Measurements from ENCODE around the gene LSM4. TPM values are rescaled to one million over a fixed set of nuclear protein-coding genes. Genes with fewer than 3 reads are reported as not detected.

The LSM4 gene
- total RNA-seq, 6 experiments from 2014 or later = 37.6 to 139 (median 47.3) TPM

DNA sequence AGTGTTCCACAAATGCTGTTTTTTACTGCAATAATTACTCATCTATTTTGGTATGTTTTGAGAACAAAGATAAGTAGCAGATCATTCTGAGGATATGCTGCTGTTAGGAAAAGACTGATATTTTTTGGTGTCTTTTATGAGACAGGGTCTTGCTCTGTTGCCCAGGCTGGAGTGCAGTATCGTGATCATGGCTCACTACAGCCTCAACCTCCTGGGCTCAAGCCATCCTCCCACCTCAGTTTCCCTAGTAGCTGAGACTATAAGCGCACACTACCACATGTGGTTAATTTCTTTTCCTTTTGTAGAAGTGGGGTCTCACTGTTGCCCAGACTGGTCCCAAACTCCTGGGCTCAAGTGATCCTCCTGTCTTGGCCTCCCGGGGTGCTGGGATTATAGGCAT is 9.5 kb downstream of the LSM4 start:
- Histone ChIP-seq H3K27ac (no peak overlapping the region), H3K4me3 (no peak overlapping the region), H3K27me3 (no peaks in the 10 kb centered on the region), H3K9me3 (no peaks in the 10 kb centered on the region), H3K36me3 (peaks cover 0 to 2% (median 0%) of the 10 kb centered on the region in 4 donors), H3K4me1 (peaks cover under 1 to 34% (median 5%) of the 10 kb centered on the region in 4 donors)
- DNase-seq (no peak), ATAC-seq (no peak)
- intact Hi-C loops (cut with DNase I) = no loop called here
- WGBS (ENCODE audit: insufficient coverage, low coverage, low lambda C conversion rate, missing lambda C conversion rate) = 94% methylated on average over 3 of the region's 3 CpGs
- TF ChIP-seq, protein P1, sequence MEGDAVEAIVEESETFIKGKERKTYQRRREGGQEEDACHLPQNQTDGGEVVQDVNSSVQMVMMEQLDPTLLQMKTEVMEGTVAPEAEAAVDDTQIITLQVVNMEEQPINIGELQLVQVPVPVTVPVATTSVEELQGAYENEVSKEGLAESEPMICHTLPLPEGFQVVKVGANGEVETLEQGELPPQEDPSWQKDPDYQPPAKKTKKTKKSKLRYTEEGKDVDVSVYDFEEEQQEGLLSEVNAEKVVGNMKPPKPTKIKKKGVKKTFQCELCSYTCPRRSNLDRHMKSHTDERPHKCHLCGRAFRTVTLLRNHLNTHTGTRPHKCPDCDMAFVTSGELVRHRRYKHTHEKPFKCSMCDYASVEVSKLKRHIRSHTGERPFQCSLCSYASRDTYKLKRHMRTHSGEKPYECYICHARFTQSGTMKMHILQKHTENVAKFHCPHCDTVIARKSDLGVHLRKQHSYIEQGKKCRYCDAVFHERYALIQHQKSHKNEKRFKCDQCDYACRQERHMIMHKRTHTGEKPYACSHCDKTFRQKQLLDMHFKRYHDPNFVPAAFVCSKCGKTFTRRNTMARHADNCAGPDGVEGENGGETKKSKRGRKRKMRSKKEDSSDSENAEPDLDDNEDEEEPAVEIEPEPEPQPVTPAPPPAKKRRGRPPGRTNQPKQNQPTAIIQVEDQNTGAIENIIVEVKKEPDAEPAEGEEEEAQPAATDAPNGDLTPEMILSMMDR (IDR thresholded peaks at IDR 0.05) = no peak
- no peak for TF ChIP-seq POLR2A (IDR thresholded peaks at IDR 0.05)

DNA sequence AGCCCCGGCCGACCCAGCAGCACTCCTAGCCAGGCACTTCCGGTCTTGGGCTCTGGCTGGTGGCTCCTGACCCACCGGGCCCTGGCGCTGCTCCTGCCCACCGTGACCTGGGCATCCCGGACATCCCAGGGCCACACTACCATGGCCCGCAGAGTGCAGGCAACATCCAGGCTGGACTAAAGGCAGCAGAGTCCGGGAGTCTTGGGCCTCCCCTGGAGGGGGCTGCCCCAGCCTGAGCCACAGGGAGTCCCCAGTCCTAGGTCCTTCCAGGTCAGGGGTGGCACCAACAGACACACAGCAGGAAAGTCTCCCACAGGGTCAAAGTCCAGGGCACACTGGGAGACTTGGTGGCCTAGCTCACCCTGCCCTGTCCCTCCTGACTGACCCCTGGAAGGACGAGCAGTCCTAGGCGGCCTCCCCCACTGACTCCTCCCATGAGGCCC is 10.8 kb downstream of the LSM4 start:
- peaks cover 0 to 30% (median 0%) of the 10 kb centered on the region in 4 donors for H3K4me1 ChIP-seq
- DNase-seq (peak in 1 of 3 donors; percentile 61), ATAC-seq (peak in 3 of 4 donors; percentile 15 to 36 (median 26))
- TF ChIP-seq, protein P1 (IDR thresholded peaks at IDR 0.05) = no peak
- no peak for TF ChIP-seq POLR2A (IDR thresholded peaks at IDR 0.05)
- no CpG with 5 or more reads among the region's 11 CpGs for WGBS (ENCODE audit: insufficient coverage, low coverage, low lambda C conversion rate, missing lambda C conversion rate)
- no peaks in the 10 kb centered on the region for H3K27me3 ChIP-seq
- intact Hi-C loops (cut with DNase I) = no loop called here
- H3K27ac ChIP-seq = no peak overlapping the region
- H3K9me3 ChIP-seq = no peaks in the 10 kb centered on the region
- peaks cover 0 to 2% (median 0%) of the 10 kb centered on the region in 4 donors for H3K36me3 ChIP-seq
- no peak overlapping the region for H3K4me3 ChIP-seq

DNA sequence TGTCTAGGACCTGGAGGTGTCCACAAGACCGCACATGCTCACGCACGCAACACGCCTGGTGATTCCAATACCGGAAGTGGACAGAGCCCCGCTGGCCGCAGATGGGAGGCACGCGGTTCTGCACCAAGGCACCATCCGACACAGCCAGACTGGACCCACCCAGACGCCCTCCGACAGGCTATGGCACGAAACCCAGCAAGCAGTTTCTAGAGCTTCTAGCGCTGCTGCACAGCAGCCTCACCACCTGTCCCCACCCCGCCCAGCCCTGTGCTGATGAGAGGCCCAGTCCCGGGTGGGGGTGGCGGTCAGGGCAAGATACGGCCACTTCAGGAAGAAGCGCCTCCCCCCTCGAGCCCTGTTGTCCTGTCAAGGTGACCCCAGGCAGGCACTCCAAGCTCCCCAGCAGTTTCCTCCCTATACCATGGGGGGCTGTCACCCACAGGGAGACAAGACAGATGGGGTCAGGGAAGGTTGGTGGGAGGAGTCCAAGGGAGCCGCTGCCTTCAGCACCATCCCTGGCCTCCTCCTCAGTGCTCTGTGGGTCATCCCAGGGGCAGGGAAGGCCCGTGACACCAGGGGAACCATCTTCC is 11.3 kb downstream of the LSM4 start:
- peaks cover 0 to 2% (median 0%) of the 10 kb centered on the region in 4 donors for H3K36me3 ChIP-seq

DNA sequence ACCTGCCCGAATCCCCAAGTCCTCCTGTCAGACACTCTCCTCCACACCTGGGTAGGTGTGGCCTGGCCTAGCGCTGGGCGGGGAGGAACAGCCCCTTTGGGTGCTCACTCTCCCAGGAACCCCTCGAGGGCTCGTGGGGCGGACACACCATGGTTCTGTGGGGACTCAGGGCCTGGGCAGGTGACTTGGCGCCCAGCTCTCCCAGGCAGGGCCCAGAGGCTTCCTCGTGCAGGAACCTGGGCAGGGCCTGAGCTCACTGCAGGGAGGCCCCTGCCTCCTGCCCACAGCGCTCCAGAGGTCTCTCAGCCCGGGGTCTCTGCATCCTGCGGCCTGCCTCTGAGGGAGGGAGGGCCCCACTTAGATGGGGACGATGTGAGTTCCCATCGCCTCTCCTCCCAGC is 11.9 kb downstream of the LSM4 start:
- peaks cover 0 to 30% (median 0%) of the 10 kb centered on the region in 4 donors for H3K4me1 ChIP-seq
- WGBS (ENCODE audit: insufficient coverage, low coverage, low lambda C conversion rate, missing lambda C conversion rate) = 73% methylated on average over 2 of the region's 13 CpGs
- no peaks in the 10 kb centered on the region for H3K9me3 ChIP-seq
- intact Hi-C loops (cut with DNase I) = no loop called here
- TF ChIP-seq, protein P1 (IDR thresholded peaks at IDR 0.05) = no peak
- no peak for TF ChIP-seq POLR2A (IDR thresholded peaks at IDR 0.05)
- no peaks in the 10 kb centered on the region for H3K27me3 ChIP-seq
- DNase-seq (no peak), ATAC-seq (peak in 1 of 4 donors; percentile 1)
- peaks cover 0 to 4% (median under 1%) of the 10 kb centered on the region in 4 donors for H3K36me3 ChIP-seq
- H3K4me3 ChIP-seq = no peak overlapping the region
- H3K27ac ChIP-seq = no peak overlapping the region

More for the DNA sequence above, 11.3 kb downstream of the LSM4 start:
- H3K4me3 ChIP-seq = no peak overlapping the region
- intact Hi-C loops (cut with DNase I) = no loop called here
- DNase-seq = no peak
- no CpG with 5 or more reads among the region's 22 CpGs for WGBS (ENCODE audit: insufficient coverage, low coverage, low lambda C conversion rate, missing lambda C conversion rate)
- ATAC-seq = no peak
- TF ChIP-seq, protein P1 (IDR thresholded peaks at IDR 0.05) = no peak
- no peak for TF ChIP-seq POLR2A (IDR thresholded peaks at IDR 0.05)
- no peaks in the 10 kb centered on the region for H3K9me3 ChIP-seq
- H3K4me1 ChIP-seq = peaks cover 0 to 30% (median 0%) of the 10 kb centered on the region in 4 donors
- H3K27me3 ChIP-seq = no peaks in the 10 kb centered on the region
- H3K27ac ChIP-seq = no peak overlapping the region

Measured in right lobe of liver (tissue), 6 donors.